ENCODE measurements around the gene HABP4.

Gene HABP4, protein sequence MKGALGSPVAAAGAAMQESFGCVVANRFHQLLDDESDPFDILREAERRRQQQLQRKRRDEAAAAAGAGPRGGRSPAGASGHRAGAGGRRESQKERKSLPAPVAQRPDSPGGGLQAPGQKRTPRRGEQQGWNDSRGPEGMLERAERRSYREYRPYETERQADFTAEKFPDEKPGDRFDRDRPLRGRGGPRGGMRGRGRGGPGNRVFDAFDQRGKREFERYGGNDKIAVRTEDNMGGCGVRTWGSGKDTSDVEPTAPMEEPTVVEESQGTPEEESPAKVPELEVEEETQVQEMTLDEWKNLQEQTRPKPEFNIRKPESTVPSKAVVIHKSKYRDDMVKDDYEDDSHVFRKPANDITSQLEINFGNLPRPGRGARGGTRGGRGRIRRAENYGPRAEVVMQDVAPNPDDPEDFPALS

DNA sequence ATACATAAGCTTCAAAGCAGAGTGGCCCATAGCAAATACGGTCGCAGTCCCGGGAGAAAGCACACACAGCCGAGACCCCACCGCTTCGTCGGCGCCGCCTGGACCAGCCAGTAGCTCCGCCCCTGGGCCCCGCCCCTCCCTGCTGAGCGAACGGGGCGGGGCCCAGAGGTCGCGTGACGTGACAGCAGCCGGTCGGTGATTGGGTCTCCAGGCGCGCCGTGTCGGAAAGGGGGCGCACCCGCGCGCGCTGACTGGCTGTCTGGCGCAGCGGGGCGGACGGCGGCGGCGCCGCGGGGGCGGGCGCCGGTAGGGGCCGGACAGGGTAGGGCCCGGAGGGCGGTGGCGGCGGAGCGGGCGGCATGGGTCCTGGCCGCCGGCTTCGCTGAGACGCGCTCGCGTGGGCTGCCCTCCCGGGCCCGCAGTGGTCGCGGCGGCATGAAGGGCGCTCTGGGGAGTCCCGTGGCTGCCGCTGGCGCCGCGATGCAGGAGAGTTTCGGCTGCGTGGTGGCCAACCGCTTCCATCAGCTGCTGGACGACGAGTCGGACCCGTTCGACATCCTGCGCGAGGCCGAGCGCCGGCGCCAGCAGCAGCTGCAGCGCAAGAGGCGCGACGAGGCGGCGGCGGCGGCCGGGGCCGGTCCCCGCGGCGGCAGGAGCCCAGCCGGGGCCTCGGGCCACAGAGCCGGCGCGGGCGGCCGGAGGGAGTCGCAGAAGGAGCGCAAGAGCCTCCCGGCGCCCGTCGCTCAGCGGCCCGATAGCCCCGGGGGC is at the start of gene HABP4:
HABP4 (plus strand) TSS at position 325 of the 768 bp plus-strand sequence; CDS start at position 436, 111 bp downstream.
- peak; percentile 65 for DNase-seq

DNA sequence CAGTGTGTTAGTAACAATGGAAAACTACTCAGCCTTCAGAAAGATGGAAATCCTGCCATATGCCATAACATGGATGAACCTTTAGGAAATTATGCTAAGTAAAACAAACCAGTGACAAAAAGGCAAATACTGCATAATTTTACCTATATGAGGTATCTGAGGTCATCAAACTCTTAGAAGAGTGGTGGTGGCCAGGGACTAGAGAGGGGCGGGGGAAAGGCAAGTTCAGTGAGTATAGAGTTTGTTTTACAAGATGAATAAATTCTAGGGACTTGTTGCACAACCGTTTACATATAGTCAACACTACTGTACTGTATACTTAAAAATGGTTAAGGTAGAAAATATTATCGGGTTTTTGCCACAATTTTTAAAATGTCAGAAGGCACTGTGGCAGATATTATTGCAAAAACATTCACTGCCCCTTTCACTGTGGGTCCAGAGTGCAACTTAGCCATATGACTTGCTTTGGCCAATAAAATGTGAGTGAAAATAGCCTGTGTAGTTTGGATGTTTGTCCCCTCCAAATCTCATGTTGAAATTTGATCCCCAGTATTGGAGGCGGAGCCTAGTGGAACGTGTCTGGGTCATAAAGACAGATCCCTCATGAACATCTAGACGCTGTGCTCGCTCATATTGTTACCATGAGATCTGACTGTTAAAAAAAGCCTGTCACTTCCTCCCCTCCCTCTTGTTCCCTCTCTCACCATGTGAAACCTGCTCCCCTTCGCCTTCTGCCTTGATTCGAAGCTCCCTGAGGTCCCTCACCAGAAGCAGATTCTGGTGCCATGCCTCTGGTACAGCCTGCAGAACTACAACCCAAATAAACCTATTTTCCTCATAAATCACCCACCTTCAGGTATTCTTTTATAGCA is 41.3 kb upstream of the HABP4 start:
- no peak for DNase-seq

DNA sequence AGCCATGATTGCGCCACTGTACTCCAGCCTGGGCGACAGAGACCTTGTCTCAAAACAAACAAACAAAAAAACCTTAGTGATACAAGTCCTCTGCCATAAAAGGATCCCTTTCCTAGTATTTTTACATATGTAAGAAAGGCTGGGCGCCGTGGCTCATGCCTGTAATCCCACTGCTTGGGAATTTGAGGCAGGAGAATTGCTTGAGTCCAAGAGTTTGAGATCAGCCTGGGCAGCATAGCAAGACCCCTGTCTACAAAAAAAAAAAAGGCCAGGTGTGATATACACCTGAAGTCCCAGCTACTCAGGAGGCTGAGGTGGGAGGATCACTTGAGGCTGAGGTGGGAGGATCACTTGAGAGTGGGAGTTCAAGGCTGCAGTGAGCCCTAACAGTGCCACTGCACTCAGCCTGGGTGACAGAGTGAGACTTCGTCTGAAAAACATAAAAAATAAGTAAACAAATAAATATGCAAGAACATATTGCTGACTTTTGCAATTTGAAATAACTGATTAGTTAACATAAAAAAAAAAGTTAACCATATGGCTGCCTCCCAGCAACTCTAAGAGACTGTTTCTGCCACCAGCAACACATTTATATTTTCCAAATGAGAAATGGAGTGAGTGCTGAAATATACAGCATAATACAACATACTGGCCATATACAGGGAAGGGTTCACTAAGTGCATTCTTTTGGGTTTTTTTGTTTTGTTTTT is 38.7 kb upstream of the HABP4 start:
- DNase-seq: no peak

DNA sequence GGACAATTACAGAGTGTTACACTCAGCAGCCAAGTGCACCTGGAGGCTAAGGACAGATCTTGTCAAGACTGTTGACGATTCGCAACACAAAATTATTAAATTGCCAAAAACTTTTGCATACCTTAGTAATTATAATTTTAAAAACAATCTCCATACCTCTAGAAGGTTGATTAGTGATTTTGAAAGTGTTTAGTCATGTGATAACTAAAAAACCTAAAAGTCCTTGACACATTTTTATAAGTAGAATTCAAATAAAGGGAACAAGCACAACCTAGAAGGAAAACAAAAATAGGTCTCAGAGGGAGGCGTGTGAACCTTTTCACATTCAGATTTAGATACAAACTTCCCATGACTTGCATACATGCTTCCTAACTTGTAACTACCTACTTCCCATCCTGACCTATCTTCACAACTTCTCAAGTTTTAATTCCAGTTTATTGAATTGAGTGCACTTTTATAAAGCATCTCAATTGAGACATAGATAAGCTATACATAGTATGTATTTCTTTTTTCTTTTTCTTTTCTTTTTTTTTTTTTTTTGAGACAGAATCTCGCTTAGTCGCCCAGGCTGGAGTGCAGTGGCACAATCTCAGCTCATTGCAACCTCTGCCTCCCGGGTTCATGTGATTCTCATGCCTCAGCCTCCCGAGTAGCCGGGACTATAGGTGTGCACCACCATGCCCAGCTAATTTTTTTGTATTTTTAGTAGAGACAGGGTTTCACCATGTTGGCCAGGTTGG is 37.6 kb upstream of the HABP4 start:
- DNase-seq: no peak

DNA sequence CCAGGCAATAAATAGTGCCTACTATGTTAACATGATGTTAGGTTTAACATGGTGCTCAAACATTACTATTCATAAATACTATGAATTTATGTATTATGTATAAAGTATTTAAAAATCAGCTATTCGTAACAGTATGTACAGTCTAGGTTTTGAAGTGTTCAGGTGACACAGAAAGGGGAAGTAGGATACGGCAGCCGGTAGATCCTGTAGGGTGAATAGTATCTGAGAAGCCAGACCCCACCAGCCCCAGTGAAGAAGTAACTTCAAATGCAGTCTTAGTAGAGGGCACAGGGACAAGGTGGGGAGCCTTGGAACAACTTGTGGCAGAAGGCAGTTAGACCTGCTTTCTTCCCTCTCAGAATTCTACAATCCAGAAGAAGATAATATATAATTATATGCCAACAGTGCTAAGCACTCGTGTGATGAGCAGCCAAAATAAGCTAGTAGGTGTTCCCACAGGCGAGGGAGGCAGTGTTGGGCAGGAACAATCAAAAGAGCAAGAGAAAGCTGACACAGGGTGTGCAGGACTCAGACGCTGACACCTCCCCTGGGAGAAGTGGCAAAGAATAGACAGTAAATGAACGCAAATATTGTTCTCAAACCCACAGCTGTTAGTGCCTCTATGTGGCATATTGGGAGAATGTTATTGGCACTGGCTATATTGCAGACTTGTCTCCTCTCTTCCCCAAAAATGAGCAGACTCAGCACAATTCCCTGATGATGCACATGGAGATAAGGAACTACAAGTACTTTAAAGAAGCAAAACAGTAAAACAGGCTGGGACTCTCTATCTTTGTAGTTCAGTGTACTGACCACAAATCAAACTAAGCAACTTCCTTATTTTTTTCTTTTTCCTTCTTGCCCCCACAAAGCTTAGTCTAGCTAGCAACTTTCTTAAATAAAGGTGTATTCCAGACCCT is 36.4 kb upstream of the HABP4 start:
- no peak for DNase-seq

DNA sequence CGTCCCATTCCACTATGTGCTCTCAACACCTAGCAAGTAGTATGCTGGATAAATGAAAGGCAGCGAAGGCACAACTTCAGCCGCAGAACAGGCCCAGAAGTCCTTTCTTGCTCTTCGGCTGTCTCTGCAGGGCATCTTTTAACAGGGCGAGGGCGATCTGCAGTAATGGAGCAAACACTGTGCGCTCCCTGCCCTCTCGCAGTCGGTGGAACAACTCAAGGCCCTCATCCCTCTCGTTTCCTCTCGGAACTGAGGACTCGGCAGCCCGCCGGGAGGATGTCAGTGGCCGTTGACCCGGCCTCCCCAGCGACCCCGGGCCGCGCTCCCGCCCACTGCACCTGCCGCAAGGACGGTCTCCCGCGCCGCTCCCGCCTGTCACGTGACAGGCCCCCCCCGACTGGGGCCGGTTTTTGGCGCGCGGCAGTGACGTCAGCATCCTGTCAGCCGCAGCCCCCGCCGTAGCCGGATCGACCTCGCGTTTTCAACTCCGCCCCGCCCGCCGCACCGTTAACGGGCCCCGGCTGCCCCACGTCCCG is 32.9 kb upstream of the HABP4 start:
- peak; percentile 27 for DNase-seq

DNA sequence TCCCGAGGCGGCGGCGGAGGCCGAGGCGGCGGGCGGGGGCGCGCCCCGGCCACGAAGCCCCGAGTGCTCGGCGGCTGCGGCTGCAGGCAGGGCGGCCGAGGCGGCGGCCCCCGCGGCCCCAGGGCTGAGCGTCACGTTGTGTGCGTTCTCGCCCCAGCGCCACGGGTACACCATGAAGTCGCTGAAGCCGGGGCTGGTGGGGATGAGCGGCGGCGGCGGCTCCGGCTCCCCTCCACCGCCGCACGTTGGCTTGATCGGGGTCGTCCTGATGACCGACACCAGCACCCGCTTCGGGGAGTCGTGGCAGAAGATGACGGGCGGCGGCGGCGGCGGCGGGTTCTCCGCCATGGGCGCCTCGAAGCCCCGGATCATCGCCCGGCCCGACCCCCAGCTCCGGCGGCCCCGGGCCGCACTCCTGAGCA is 32.3 kb upstream of the HABP4 start:
- DNase-seq: no peak

DNA sequence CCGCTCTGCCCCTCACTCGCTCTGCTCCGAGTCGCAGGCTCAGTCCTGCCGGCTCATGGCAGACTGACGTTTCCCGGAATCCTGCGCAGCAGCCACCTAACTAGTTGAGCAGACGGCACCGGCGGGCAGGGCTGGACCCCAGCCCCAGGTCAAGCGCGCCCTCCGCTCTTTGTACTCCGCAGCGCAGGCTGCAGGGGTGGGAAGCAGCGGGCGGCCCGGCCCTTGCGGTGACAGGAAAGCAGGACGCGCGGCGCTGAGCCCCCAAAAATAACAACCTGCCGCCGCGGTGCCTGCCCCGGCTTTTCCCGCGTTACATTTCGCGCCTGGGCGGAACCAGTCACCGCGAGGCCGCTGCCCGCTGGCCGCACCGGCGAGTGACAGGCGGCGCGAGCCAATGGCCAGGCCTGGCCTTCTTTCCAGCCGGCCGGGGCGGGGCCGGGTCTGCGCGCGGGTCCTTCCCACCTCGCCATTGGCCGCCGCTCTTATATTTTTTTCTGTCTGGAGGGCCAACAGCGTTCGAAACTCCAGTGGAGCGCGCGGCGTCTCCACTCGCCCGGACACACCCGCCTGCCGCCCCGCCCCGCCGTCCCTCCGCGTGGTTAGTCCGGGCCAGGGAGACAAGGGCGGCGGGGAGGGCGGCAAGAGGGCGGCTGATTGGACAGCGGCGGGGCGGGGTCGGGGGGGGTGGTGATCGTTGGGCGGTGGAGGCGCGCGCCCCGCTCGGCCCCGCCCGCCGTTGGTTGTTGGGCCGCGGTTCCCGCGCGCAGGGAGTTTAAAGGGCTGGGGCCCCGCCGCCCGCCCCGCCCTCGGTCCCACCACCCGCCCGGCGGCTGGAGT is 31.7 kb upstream of the HABP4 start, which contains the start of gene ZNF367:
ZNF367 (minus strand) TSS at position 288 of the 837 bp plus-strand sequence. CDS start 338 bp downstream, outside the sequence.
- DNase-seq: peak; percentile 70

DNA sequence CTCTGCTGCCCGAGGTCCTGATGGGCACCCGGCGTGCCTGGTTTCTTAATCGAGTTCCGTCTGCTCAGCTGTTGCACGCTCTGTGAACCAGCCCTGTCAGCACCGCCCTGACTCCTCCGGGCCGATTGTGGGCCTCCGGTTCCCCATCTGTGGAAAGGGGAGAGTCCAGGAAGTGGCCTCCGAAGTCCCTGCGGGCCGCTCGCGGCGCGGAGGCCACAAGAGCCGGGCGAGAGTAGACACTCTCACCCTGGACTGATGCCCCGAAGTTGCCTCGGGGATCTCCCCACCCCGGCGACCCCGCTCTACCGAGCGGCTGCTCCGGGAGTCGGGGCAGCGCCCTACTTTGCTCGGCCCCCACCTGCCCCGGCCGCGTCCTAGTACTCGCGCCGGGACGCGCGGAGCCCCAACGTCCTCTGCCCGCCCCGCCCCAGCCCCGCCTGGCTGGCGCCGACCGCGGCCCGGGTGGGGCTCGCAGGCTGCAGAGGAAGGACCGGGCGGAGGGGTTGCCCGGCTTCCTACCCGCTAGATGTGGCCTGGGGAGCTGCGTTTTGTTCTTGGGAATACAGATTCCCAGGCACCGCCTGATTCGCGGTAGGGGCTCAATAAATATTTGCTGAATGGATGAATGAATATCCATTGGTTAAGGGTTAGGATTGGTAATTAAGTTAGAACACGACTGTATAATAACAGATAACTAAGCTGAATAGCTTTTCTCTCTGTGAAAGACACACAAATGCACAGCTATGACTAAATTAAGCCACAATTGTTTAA is 30.9 kb upstream of the HABP4 start:
- no peak for DNase-seq

DNA sequence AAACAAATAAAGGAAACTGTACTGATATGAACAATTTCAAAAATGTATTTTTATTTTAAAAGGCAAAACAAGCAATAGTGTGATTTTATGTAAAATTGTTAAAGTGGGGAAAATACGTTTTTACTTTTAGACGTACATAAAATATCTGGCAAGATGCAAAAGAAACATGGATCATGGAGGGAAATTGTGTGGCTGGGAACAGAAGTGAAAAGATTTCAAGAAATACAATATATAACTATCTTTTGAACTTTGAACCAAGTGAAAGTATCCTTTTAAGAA is 30.3 kb upstream of the HABP4 start:
- DNase-seq: no peak

DNA sequence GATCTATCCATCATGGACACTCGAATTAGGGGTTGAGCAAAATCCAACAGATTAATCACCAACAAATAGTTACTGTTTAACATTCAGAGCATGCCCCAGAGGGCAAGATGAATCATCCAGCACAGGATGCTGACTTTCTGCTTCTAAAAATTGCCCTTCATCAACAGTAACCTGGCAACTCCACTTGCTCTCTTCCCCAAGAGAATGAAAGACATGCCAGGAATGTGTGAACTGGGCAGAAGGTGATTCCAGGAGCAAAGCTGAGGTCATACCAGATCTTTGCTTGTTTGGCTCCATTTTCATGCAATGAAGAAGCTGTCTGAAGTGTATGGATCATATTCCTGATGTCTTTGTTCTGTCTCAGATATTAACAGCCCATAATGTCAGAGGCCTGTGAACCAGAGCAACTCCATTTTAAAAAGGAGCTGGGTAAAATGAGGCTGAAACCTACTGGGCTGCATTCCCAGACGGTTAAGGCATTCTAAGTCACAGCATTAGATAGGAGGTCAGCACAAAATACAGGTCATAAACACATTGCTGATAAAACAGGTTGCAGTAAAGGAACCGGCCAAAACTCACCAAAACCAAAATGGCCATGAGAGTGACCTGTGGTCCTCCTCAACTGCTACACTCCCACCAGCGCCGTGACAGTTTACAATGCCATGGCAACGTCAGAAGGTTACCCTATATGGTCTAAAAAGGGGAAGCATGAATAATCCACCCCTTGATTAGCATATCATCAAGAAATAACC is 29.3 kb upstream of the HABP4 start:
- peak; percentile 7 for DNase-seq

DNA sequence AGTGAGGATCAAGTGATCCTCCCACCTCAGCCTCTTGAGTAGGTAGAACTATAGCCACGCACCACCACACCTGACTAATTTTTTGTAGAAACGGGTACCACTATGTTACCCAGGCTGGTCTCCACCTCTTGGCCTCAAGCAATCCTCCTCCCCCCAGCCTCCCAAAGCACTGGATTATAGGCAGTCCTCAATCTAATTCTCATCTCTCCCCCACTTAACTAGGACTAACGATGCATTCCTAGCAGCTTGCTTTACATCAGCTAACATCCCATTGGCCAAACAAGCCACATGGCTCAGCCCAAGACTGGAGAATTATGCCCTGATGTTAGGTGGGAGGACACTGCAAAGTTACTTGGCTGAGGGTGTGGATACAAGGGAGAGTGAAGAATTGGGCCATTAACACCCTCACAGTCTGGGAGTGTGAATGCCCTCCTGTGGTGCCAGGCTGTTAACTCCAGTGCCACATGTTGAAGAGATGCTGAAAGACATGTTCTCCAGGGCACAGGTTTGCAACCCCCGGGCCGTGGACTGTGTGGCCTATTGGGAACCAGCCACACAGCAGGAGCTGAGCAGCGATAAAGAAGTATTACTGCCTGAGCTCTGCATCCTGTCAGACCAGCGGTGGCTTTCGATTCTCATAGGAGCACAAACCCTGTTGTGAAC is 26.5 kb upstream of the HABP4 start:
- no peak for DNase-seq

DNA sequence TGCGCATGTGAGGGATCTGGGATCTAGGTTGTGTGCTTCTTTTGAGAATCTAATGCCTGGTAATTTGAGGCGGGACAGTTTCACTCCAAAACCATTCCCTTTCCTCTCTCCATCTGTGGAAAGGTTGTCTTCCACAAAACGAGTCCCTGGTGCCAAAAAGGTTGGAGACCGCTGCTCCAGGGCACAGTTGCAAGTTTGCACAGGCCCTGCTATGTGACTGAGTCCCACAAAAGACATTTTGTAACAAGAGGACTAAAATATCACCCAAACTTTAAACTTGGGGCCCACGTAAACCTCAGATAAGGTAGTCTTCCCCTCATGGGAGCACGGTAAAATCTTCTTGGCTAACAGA is 26.0 kb upstream of the HABP4 start:
- no peak for DNase-seq

DNA sequence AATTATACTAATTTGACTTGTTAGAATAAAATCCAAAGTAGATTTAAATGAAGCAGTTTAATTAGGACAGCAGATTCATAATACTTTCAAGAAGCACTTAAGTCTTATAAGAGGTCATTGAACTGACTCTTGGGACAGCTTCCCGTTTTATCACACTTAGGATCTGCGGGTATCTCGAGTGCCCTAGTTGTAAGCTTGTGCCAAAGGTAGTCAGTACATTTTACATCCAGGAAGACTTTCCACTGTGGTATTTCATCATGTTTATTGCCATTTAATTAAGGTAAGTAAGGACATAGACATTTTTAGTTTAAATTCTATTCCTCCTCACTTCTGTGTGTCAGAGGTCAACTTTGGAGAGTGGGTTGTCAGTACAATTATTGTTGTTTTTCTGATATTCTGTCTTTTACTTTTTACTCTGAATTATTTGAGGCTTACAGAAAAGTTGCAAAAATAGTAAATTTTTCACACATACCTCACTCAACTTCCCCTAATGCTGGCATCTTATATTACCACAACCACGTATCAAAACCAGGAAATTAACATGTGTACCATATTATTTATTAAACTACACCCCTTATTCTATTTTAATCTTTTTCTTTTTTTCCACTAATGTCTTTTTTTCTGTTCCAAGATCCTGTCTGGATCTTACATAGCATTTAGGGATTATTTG is 24.3 kb upstream of the HABP4 start:
- no peak for DNase-seq

DNA sequence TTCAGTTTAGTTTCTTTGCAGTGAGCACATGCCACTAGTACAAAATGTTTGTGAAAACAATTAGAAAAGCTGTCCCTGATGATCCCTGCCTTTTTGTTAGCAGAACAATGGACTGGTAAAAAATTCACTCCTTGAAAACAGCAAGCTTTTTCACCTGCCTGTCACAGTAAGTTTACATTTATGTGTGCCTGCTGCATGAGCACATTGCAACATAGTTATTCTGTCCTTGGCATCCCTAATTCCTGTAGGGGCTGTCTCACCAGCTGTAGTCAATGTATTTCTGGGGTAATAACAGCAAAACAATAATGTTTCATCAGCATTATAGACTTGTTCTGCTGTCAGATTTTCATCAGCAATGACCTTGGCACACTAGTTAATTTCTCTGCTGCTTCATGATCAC is 20.2 kb upstream of the HABP4 start:
- DNase-seq: no peak

DNA sequence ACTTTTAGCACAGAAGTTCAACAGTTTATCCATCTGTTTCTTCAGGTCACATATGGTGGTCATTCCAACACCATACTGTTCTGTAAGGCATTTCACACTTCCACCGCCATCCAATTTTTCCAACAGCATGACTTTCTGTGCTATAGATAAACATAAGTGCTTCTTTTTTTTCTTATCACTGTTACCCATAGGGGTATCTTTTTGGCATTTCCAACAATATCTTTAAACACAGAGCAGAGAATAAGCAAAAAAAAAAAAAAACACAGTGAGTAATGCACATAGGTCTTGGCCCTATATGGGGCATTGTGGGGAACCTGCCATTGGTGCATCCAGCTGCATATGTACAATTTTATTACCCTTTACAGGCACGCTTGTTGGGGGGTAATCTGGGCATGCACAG is 19.6 kb upstream of the HABP4 start:
- no peak for DNase-seq

DNA sequence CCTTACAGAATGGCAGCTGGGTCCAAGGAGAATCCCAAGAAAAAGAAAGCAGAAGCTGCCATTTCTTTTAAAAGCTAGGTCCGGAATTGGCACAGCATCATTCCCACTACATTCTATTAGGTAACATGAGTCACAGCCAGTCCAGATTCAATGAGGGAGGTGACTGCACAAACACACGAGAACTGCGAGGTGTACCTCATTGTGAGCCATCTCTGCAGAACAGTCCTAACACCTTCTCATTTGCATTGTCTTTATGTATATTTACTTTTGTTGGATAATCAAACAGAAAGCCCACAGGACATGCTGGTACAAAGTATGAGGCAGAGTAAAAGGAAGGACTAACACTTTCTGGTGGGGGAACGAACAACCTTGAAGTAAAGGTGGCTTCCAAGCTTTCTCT is 14.6 kb upstream of the HABP4 start:
- no peak for DNase-seq

All from GOT3 (cell line).